Fibroblast of the aortic adventitia (primary cell): Measurements from ENCODE around the gene TENM4. TPM values are rescaled to one million over a fixed set of nuclear protein-coding genes. Genes with fewer than 3 reads are reported as not detected.

ENCODE experiments used
- DNase-seq: peaks from one replicate; pipeline ENCODE4 v3.0.0-alpha.2; 2010; ENCODE audit warnings: low read depth
- H3K4me3 ChIP-seq: 2 replicates; pipeline ENCODE4 v1.5.1; 2011; ENCODE audit warnings: low read depth, mild to moderate bottlenecking, control low read depth, low read length, moderate library complexity
- total RNA-seq: library from RNA; depleted of rRNA; stranded (reverse); fragments of >200 nt; gene quantifications from 2 replicates; pipeline ENCODE4 v1.2.3, GENCODE V29; 2012; ENCODE audit warnings: low replicate concordance
- TF ChIP-seq, protein P1 (sequence below): IDR thresholded peaks from 2 replicates; pipeline ENCODE4 v1.5.1; 2011; ENCODE audit warnings: mild to moderate bottlenecking, low read length, control low read depth, inconsistent platforms; ENCODE audit not compliant: insufficient read depth

The TENM4 gene
- total RNA-seq, 1 donor, result 113 TPM

- TF ChIP-seq, protein P1, sequence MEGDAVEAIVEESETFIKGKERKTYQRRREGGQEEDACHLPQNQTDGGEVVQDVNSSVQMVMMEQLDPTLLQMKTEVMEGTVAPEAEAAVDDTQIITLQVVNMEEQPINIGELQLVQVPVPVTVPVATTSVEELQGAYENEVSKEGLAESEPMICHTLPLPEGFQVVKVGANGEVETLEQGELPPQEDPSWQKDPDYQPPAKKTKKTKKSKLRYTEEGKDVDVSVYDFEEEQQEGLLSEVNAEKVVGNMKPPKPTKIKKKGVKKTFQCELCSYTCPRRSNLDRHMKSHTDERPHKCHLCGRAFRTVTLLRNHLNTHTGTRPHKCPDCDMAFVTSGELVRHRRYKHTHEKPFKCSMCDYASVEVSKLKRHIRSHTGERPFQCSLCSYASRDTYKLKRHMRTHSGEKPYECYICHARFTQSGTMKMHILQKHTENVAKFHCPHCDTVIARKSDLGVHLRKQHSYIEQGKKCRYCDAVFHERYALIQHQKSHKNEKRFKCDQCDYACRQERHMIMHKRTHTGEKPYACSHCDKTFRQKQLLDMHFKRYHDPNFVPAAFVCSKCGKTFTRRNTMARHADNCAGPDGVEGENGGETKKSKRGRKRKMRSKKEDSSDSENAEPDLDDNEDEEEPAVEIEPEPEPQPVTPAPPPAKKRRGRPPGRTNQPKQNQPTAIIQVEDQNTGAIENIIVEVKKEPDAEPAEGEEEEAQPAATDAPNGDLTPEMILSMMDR, result no peak
- DNase-seq, result peak; percentile 39
- peak overlapping the region; percentile 77 for H3K4me3 ChIP-seq
These were observed 1.4 kb downstream of the TENM4 start for GRCh38 chr11:79439410-79439885.

- H3K4me3 ChIP-seq, result peak overlapping the region; percentile 77
- TF ChIP-seq, protein P1, result no peak
- DNase-seq, result peak; percentile 49
These were observed 2.0 kb downstream of the TENM4 start for GRCh38 chr11:79438631-79439409.

GRCh38 chr11:79437981-79438630 is 2.7 kb downstream of the TENM4 start:
- DNase-seq, result peak; percentile 68
- H3K4me3 ChIP-seq, result peak overlapping the region; percentile 77
- TF ChIP-seq, protein P1, result no peak

DNA sequence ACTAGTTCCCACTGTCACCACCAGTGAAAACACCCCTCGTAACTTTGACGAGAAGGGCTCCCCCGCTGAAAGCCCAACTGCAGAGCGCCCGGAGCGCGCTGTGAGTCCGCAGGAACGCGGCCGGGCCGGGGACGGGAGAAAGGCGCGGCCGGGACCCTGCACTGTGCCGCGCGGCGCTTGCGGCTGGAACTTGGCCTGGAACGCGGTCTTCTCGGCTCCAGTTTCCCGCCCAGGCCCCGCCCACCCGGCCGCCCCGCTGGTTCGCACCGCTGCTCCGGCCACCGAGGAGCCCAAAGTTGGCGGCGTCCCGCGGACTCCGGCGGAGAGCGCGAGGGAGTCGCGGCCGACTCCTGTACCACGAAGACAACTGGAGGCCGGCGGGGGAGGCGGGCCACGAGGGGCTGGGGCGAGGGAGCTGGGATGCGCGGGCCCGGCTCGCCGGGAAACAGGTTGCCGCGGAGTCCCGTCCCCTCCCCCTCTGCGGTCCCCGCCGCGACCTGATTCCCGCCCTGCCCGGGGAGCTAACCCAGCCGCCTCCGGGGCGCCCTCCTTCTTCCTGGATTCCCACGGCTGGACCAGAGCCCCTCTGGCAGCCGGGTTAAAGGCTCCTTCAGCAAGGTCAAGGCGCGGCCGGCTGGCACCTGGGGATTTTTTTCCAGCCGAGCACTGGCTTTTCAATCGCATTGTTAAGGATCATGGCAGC is 3.4 kb downstream of the TENM4 start:
- TF ChIP-seq, protein P1, result no peak
- DNase-seq, result peak; percentile 54

GRCh38 chr11:79436919-79437277 is 3.9 kb downstream of the TENM4 start:
- peak overlapping the region; percentile 77 for H3K4me3 ChIP-seq
- no peak for DNase-seq
- TF ChIP-seq, protein P1, result no peak

More for the DNA sequence above, 3.4 kb downstream of the TENM4 start:
- H3K4me3 ChIP-seq, result peak overlapping the region; percentile 77

DNA sequence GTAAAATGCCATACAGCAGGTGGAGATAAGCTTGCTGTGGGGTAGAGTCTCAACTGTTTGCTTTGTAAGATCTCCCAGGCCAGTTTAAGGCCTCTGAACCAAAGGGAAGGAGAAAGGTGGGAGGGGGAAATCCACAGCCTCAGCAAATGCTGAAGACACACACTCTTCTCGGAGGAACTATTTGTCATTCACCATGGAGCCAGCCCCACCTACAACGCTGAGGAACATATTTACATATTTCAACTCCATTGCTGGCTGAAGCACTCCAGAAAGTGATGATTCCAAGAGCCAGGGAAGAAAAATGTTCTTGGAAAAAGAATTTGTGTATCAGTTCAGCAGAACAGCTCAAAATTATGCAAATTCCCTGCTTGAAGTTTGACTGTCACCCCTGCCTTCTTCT is 6.5 kb downstream of the TENM4 start:
- no peak overlapping the region for H3K4me3 ChIP-seq
- TF ChIP-seq, protein P1, result no peak
- no peak for DNase-seq
